ENCODE measurements around the gene NEMP1.

The NEMP1 gene

DNA sequence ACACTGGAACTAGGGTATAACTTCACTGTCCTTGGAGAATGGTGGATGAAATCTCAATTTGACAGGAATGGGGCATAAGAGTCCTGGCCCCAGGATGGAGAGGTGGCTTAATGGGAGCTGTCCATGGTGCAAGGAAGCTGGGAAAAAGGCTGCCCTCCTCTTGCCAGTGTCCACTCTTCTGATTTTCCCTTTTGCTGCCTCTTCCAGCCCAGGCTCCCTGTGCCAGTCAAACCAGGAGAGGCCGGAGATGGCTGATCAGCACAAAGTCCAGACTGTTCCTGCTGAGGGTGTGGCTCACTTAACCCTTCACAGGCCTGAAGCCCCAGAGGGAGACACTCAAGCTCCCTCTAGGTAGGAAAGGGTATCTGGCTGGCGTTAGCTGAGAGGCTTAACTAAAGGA is 28.7 kb downstream of the NEMP1 start, which contains the start of gene MYO1A:
TSS of gene MYO1A (minus strand) at position 240 of the 400 bp plus-strand sequence. CDS start 1,806 bp downstream, outside the sequence.
- Histone ChIP-seq H3K14ac (ENCODE audit: low read length) (no peak within 1 kb of the TSS), H2BK12ac (ENCODE audit: low read length) (no peak within 1 kb of the TSS), H2AK5ac (ENCODE audit: low read depth, low read length) (no peak within 1 kb of the TSS), H3K27me3 (ENCODE audit: control insufficient read depth in 3 of 3, insufficient read depth in 3 of 3, low read depth in 1 of 3, low read length in 3 of 3) (peaks cover 0 to 26% (median 0%) of the 10 kb centered on the region in 3 experiments), H3K23ac (ENCODE audit: low read depth, low read length, poor library complexity) (no peak within 1 kb of the TSS), H3K4me2 (ENCODE audit: insufficient read depth, low read length, poor library complexity, severe bottlenecking) (no peak within 1 kb of the TSS), H4K8ac (ENCODE audit: low read depth, low read length) (no peak within 1 kb of the TSS), H2BK5ac (ENCODE audit: low read length) (no peak within 1 kb of the TSS), H3K4me3 (ENCODE audit: low read length in 2 of 2) (no peak within 1 kb of the TSS), H3K4me1 (ENCODE audit: control insufficient read depth in 2 of 2, insufficient read depth in 1 of 2, low read depth in 1 of 2, low read length in 2 of 2) (peaks cover 0 to 2% of the 10 kb centered on the region in 2 donors), H3K27ac (replicated peaks; ENCODE audit: low read length) (no peak within 1 kb of the TSS), H3K9me3 (replicated peaks in 1 of 2; ENCODE audit: control insufficient read depth in 2 of 2, insufficient read depth in 1 of 2, low read depth in 1 of 2, low read length in 2 of 2) (peaks cover 0 to 3% of the 10 kb centered on the region in 2 donors), H3K36me3 (replicated peaks in 1 of 2; ENCODE audit: control insufficient read depth in 2 of 2, insufficient read depth in 2 of 2, low read length in 2 of 2) (peaks cover 0 to 5% of the 10 kb centered on the region in 2 donors), H4K91ac (ENCODE audit: low read depth, low read length, poor library complexity) (no peak within 1 kb of the TSS), H3K4ac (ENCODE audit: low read length) (no peak within 1 kb of the TSS), H3K79me1 (ENCODE audit: low read depth, low read length) (no peaks in the 10 kb centered on the region), H3K18ac (ENCODE audit: low read length) (no peak within 1 kb of the TSS), H3K9ac (ENCODE audit: low read depth, low read length, poor library complexity) (no peak within 1 kb of the TSS), H2BK120ac (ENCODE audit: low read depth, low read length) (no peak within 1 kb of the TSS), H2AFZ (ENCODE audit: low read length) (no peak within 1 kb of the TSS), H2BK15ac (ENCODE audit: low read length) (no peak within 1 kb of the TSS)
- peak; percentile 17 for DNase-seq (ENCODE audit: low spot score)
- WGBS, 2 donors (ENCODE audit: extremely low coverage in 2 of 2, insufficient read length in 2 of 2, insufficient replicate concordance in 1 of 2): no CpG with 5 or more reads among the region's 2 CpGs

DNA sequence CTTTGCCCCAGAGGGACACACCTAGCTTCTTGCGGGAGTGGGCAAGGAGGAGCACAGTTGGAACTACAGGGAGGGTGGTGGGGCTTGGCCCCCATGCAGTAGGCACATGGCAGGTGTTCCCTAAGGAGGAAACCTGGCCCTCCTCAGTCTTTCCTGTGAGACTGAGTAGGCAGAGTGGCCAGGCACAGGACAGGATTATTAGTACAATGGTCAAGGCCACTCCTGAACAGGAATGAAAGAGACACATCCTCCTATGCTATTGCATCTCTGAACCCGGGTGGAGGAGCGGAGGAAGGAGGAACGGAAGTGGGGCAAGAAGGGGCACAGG is 29.5 kb downstream of the NEMP1 start:
- H2AFZ ChIP-seq (ENCODE audit: low read length): no peak overlapping the region
- H3K4me2 ChIP-seq (ENCODE audit: insufficient read depth, low read length, poor library complexity, severe bottlenecking): no peak overlapping the region
- no peak overlapping the region for H3K27ac ChIP-seq (replicated peaks; ENCODE audit: low read length)

DNA sequence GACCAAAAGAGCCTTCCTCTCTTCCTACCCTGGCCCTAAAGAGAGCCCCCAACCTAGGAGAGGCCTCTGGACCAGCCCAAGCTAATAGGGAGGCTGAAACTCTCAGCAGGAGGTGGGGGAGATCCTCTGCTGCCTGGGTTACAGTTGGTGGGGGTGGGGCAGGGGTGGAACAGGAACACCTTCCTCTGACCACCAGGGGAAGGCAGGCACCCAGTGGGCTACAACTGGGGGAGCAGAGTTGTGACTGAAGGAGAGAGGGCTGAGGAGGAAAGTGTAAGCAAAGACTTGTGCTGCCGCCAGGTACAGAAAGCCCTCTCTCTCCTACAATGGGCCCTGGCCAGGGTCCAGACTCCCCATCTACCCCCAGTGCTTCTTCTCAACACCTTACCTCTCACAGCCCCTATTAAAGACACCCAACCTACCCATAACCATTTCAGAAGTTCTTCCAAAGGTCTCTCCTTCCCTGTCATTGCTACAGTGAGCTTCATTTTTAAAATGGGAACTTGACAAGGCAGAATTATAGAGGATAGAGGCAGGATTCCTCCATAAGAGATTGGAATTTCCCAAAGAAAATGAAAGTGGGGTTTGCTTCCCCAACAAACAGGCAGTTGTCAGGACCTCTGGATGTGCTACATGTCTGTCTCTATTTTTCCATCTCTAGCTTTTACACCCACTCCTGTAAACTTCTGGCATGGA is 30.0 kb downstream of the NEMP1 start:
- Histone ChIP-seq H3K36me3 (replicated peaks in 1 of 2; ENCODE audit: control insufficient read depth in 2 of 2, insufficient read depth in 2 of 2, low read length in 2 of 2) (no peaks in the 10 kb centered on the region), H3K79me1 (ENCODE audit: low read depth, low read length) (no peaks in the 10 kb centered on the region), H4K8ac (ENCODE audit: low read depth, low read length) (no peak overlapping the region), H2AK5ac (ENCODE audit: low read depth, low read length) (no peak overlapping the region), H3K4me1 (ENCODE audit: control insufficient read depth in 2 of 2, insufficient read depth in 1 of 2, low read depth in 1 of 2, low read length in 2 of 2) (peaks cover 0 to 2% of the 10 kb centered on the region in 2 donors), H2BK12ac (ENCODE audit: low read length) (no peak overlapping the region), H4K91ac (ENCODE audit: low read depth, low read length, poor library complexity) (no peak overlapping the region), H2BK120ac (ENCODE audit: low read depth, low read length) (no peak overlapping the region), H3K4me3 (ENCODE audit: low read length in 2 of 2) (no peak overlapping the region), H3K23ac (ENCODE audit: low read depth, low read length, poor library complexity) (no peak overlapping the region), H3K27me3 (ENCODE audit: control insufficient read depth in 3 of 3, insufficient read depth in 3 of 3, low read depth in 1 of 3, low read length in 3 of 3) (peaks cover 0 to 32% (median 0%) of the 10 kb centered on the region in 3 experiments), H3K18ac (ENCODE audit: low read length) (no peak overlapping the region), H2BK15ac (ENCODE audit: low read length) (no peak overlapping the region), H3K4ac (ENCODE audit: low read length) (no peak overlapping the region), H2BK5ac (ENCODE audit: low read length) (no peak overlapping the region), H3K27ac (replicated peaks; ENCODE audit: low read length) (no peak overlapping the region), H3K14ac (ENCODE audit: low read length) (no peak overlapping the region), H3K9me3 (replicated peaks in 1 of 2; ENCODE audit: control insufficient read depth in 2 of 2, insufficient read depth in 1 of 2, low read depth in 1 of 2, low read length in 2 of 2) (no peaks in the 10 kb centered on the region), H3K4me2 (ENCODE audit: insufficient read depth, low read length, poor library complexity, severe bottlenecking) (no peak overlapping the region), H3K9ac (ENCODE audit: low read depth, low read length, poor library complexity) (no peak overlapping the region), H2AFZ (ENCODE audit: low read length) (no peak overlapping the region)
- DNase-seq (ENCODE audit: low spot score): no peak
- no CpG with 5 or more reads among the region's 1 CpG for WGBS, 2 donors (ENCODE audit: extremely low coverage in 2 of 2, insufficient read length in 2 of 2, insufficient replicate concordance in 1 of 2)

More for the DNA sequence above, 29.5 kb downstream of the NEMP1 start:
- no peak for DNase-seq (ENCODE audit: low spot score)
- no peak overlapping the region for H4K91ac ChIP-seq (ENCODE audit: low read depth, low read length, poor library complexity)
- WGBS, 2 donors (ENCODE audit: extremely low coverage in 2 of 2, insufficient read length in 2 of 2, insufficient replicate concordance in 1 of 2): no CpG with 5 or more reads among the region's 4 CpGs
- H3K4ac ChIP-seq (ENCODE audit: low read length): no peak overlapping the region
- H3K4me1 ChIP-seq (ENCODE audit: control insufficient read depth in 2 of 2, insufficient read depth in 1 of 2, low read depth in 1 of 2, low read length in 2 of 2): peaks cover 0 to 2% of the 10 kb centered on the region in 2 donors
- peaks cover 0 to 2% of the 10 kb centered on the region in 2 donors for H3K9me3 ChIP-seq (replicated peaks in 1 of 2; ENCODE audit: control insufficient read depth in 2 of 2, insufficient read depth in 1 of 2, low read depth in 1 of 2, low read length in 2 of 2)
- no peaks in the 10 kb centered on the region for H3K79me1 ChIP-seq (ENCODE audit: low read depth, low read length)
- no peak overlapping the region for H2BK15ac ChIP-seq (ENCODE audit: low read length)
- peaks cover 0 to 27% (median 0%) of the 10 kb centered on the region in 3 experiments for H3K27me3 ChIP-seq (ENCODE audit: control insufficient read depth in 3 of 3, insufficient read depth in 3 of 3, low read depth in 1 of 3, low read length in 3 of 3)
- H2BK12ac ChIP-seq (ENCODE audit: low read length): no peak overlapping the region
- H2BK120ac ChIP-seq (ENCODE audit: low read depth, low read length): no peak overlapping the region
- H3K9ac ChIP-seq (ENCODE audit: low read depth, low read length, poor library complexity): no peak overlapping the region
- no peak overlapping the region for H2BK5ac ChIP-seq (ENCODE audit: low read length)
- H4K8ac ChIP-seq (ENCODE audit: low read depth, low read length): no peak overlapping the region
- H3K36me3 ChIP-seq (replicated peaks in 1 of 2; ENCODE audit: control insufficient read depth in 2 of 2, insufficient read depth in 2 of 2, low read length in 2 of 2): peaks cover 0 to 2% of the 10 kb centered on the region in 2 donors
- H3K4me3 ChIP-seq (ENCODE audit: low read length in 2 of 2): no peak overlapping the region
- no peak overlapping the region for H3K18ac ChIP-seq (ENCODE audit: low read length)
- H2AK5ac ChIP-seq (ENCODE audit: low read depth, low read length): no peak overlapping the region
- H3K14ac ChIP-seq (ENCODE audit: low read length): no peak overlapping the region
- no peak overlapping the region for H3K23ac ChIP-seq (ENCODE audit: low read depth, low read length, poor library complexity)

DNA sequence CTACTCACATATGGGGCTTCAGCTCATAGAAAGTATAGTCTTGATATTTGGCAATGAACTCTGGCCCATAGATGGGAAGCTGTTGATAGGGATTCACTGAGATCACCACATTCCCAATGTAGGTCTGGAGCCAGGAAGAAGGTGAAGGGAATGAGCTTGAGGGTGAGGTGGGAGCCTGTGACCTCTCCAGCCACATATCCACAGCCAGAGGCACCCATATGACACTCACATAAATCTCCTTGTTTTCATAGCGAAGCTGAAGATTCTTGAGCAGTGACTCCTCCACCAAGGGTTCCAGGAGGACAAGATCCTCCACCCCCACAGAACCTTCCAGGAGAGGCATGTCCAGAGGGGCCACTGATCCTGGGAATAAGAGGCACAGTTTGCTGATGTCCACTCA is 30.6 kb downstream of the NEMP1 start:
- Histone ChIP-seq H3K9ac (ENCODE audit: low read depth, low read length, poor library complexity) (no peak overlapping the region), H2BK15ac (ENCODE audit: low read length) (no peak overlapping the region), H3K27ac (replicated peaks; ENCODE audit: low read length) (no peak overlapping the region), H3K4ac (ENCODE audit: low read length) (no peak overlapping the region), H3K9me3 (replicated peaks in 1 of 2; ENCODE audit: control insufficient read depth in 2 of 2, insufficient read depth in 1 of 2, low read depth in 1 of 2, low read length in 2 of 2) (no peaks in the 10 kb centered on the region), H3K23ac (ENCODE audit: low read depth, low read length, poor library complexity) (no peak overlapping the region), H3K4me3 (ENCODE audit: low read length in 2 of 2) (no peak overlapping the region), H2BK12ac (ENCODE audit: low read length) (no peak overlapping the region), H3K79me1 (ENCODE audit: low read depth, low read length) (no peaks in the 10 kb centered on the region), H3K14ac (ENCODE audit: low read length) (no peak overlapping the region), H4K8ac (ENCODE audit: low read depth, low read length) (no peak overlapping the region), H2BK120ac (ENCODE audit: low read depth, low read length) (no peak overlapping the region), H3K36me3 (replicated peaks in 1 of 2; ENCODE audit: control insufficient read depth in 2 of 2, insufficient read depth in 2 of 2, low read length in 2 of 2) (no peaks in the 10 kb centered on the region), H3K18ac (ENCODE audit: low read length) (no peak overlapping the region), H3K4me2 (ENCODE audit: insufficient read depth, low read length, poor library complexity, severe bottlenecking) (no peak overlapping the region), H4K91ac (ENCODE audit: low read depth, low read length, poor library complexity) (no peak overlapping the region), H3K4me1 (ENCODE audit: control insufficient read depth in 2 of 2, insufficient read depth in 1 of 2, low read depth in 1 of 2, low read length in 2 of 2) (peaks cover 0 to 2% of the 10 kb centered on the region in 2 donors), H2AK5ac (ENCODE audit: low read depth, low read length) (no peak overlapping the region), H3K27me3 (ENCODE audit: control insufficient read depth in 3 of 3, insufficient read depth in 3 of 3, low read depth in 1 of 3, low read length in 3 of 3) (peaks cover 0 to 37% (median 0%) of the 10 kb centered on the region in 3 experiments), H2AFZ (ENCODE audit: low read length) (no peak overlapping the region), H2BK5ac (ENCODE audit: low read length) (no peak overlapping the region)
- no peak for DNase-seq (ENCODE audit: low spot score)
- no CpG with 5 or more reads among the region's 1 CpG for WGBS, 2 donors (ENCODE audit: extremely low coverage in 2 of 2, insufficient read length in 2 of 2, insufficient replicate concordance in 1 of 2)
